Measurements from ENCODE around the gene ZNF786.
"Not testable (repeated sequence)": the region's sequence is repeated elsewhere in the genome, so short reads cannot be mapped to it uniquely, and the experiment has no call there.

ZNF786 gene

GRCh38 chr7:149071641-149072437 is 18.7 kb downstream of the ZNF786 start:
- intact Hi-C loops (cut with DNase I; ENCODE audit: low total_unique reads) = no loop called here
- peaks cover 24 to 65% (median 41%) of the 10 kb centered on the region in 3 donors for H3K36me3 ChIP-seq
- H3K4me3 ChIP-seq = no peak overlapping the region
- H3K9me3 ChIP-seq = no peaks in the 10 kb centered on the region
- no peak overlapping the region for H3K27ac ChIP-seq
- TF ChIP-seq CTCF (IDR thresholded peaks at IDR 0.05) = no peak
- no peaks in the 10 kb centered on the region for H3K27me3 ChIP-seq
- DNase-seq = no peak
- H3K4me1 ChIP-seq = no peaks in the 10 kb centered on the region

- TF ChIP-seq CTCF (IDR thresholded peaks at IDR 0.05) = no peak
- Histone ChIP-seq H3K36me3 (peaks cover 24 to 60% (median 41%) of the 10 kb centered on the region in 3 donors), H3K9me3 (no peaks in the 10 kb centered on the region), H3K4me3 (no peak overlapping the region), H3K4me1 (no peaks in the 10 kb centered on the region), H3K27ac (no peak overlapping the region), H3K27me3 (no peaks in the 10 kb centered on the region)
- intact Hi-C loops (cut with DNase I; ENCODE audit: low total_unique reads) = no loop called here
- no peak for DNase-seq
Measured at GRCh38 chr7:149071182-149071635, 19.3 kb downstream of the ZNF786 start.

- no peak overlapping the region for H3K27ac ChIP-seq
- H3K9me3 ChIP-seq = no peaks in the 10 kb centered on the region
- no peaks in the 10 kb centered on the region for H3K4me1 ChIP-seq
- intact Hi-C loops (cut with DNase I; ENCODE audit: low total_unique reads) = no loop called here
- no peaks in the 10 kb centered on the region for H3K27me3 ChIP-seq
- DNase-seq = no peak
- H3K36me3 ChIP-seq = peaks cover 24 to 60% (median 41%) of the 10 kb centered on the region in 3 donors
- H3K4me3 ChIP-seq = no peak overlapping the region
- TF ChIP-seq CTCF (IDR thresholded peaks at IDR 0.05) = no peak
Measured at GRCh38 chr7:149070372-149071125, 20.0 kb downstream of the ZNF786 start.

- Histone ChIP-seq H3K27me3 (no peaks in the 10 kb centered on the region), H3K27ac (no peak overlapping the region), H3K4me3 (no peak overlapping the region), H3K36me3 (peaks cover 24 to 46% (median 35%) of the 10 kb centered on the region in 3 donors), H3K4me1 (peaks cover 0 to 4% (median 0%) of the 10 kb centered on the region in 4 donors), H3K9me3 (no peaks in the 10 kb centered on the region)
- TF ChIP-seq CTCF (IDR thresholded peaks at IDR 0.05) = no peak
- intact Hi-C loops (cut with DNase I; ENCODE audit: low total_unique reads) = no loop called here
- no peak for DNase-seq
Measured at GRCh38 chr7:149067869-149068268, 22.6 kb downstream of the ZNF786 start.

GRCh38 chr7:149063476-149063875 is 27.0 kb downstream of the ZNF786 start:
- no peak for DNase-seq
- Histone ChIP-seq H3K9me3 (no peaks in the 10 kb centered on the region), H3K4me3 (no peak overlapping the region), H3K27me3 (no peaks in the 10 kb centered on the region), H3K4me1 (peaks cover 0 to 4% (median 0%) of the 10 kb centered on the region in 4 donors), H3K27ac (no peak overlapping the region), H3K36me3 (peaks cover 0 to 12% (median 5%) of the 10 kb centered on the region in 3 donors)
- intact Hi-C loops (cut with DNase I; ENCODE audit: low total_unique reads) = loop anchor here (2.0 kb wide), 1 partner anchor 35 kb away; the partner anchor contains the start of gene PDIA4
- no peak for TF ChIP-seq CTCF (IDR thresholded peaks at IDR 0.05)

GRCh38 chr7:149062217-149062899 is 28.2 kb downstream of the ZNF786 start:
- H3K4me3 ChIP-seq, H3K27ac ChIP-seq, H3K36me3 ChIP-seq, H3K9me3 ChIP-seq, DNase-seq, H3K27me3 ChIP-seq, H3K4me1 ChIP-seq: not testable (repeated sequence)
- intact Hi-C loops (cut with DNase I; ENCODE audit: low total_unique reads) = loop anchor here (2.0 kb wide), 1 partner anchor 34 kb away; the partner anchor contains the start of gene PDIA4

Data from tibial artery (tissue), 4 donors.